Keratinocyte (primary cell): ENCODE results near the gene AHNAK. TPM values are rescaled to one million over a fixed set of nuclear protein-coding genes. Genes with fewer than 3 reads are reported as not detected.

ENCODE experiments used
- polyA plus RNA-seq, 5 experiments: library from polyadenylated mRNA; depleted of rRNA in 3 of 5; stranded (reverse) in 3 of 5; stranded (forward) in 1 of 5; unstranded in 1 of 5; fragments of >200 nt; gene quantifications; 1 replicate in 1 of 5; 2 replicates in 3 of 5; 3 replicates in 1 of 5; pipeline versions ENCODE4 v1.2.1 to v1.2.3, GENCODE V29; 2011 to 2012; ENCODE audit warnings: missing spikeins in 2 of 5, low read depth in 1 of 5, low replicate concordance in 1 of 5
- small RNA-seq, 3 experiments: library from RNA; depleted of rRNA; stranded (forward); fragments of <200 nt; gene quantifications; one replicate each; pipeline ENCODE3, GENCODE V24; 2012; ENCODE audit warnings: low read depth in 3 of 3, low replicate concordance in 1 of 3; ENCODE audit not compliant: insufficient read length in 3 of 3

Gene AHNAK
- polyA plus RNA-seq, 1 donor (not counting 4 experiments of a cell fraction or from before 2014, with no cell fraction given): 220 TPM

Small RNA genes lying within 50 kb of the gene (small RNA-seq; reads per million reads assigned to genes)
- gene EEF1G: 0 reads per million in 3 experiments
- gene MIR6747: 0 reads per million in 3 experiments

Other genes starting within 250 kb of the AHNAK start
- not detected in 3 replicates for gene SCGB1D4, start 247.7 kb downstream of the AHNAK start, polyA plus RNA-seq
- 0.05 to 0.25 TPM (median 0.14 TPM) in 3 replicates for gene ASRGL1, start 209.4 kb downstream of the AHNAK start, polyA plus RNA-seq
- gene SCGB1A1, start 127.8 kb downstream of the AHNAK start, polyA plus RNA-seq: not detected in 3 replicates
- 1,553 to 1,943 TPM (median 1,735 TPM) in 3 replicates for gene EEF1G, start 27.1 kb upstream of the AHNAK start, polyA plus RNA-seq
- 10.1 to 12.3 TPM (median 10.5 TPM) in 3 replicates for gene TUT1, start 44.7 kb upstream of the AHNAK start, polyA plus RNA-seq
- 29.4 to 44.3 TPM (median 39.7 TPM) in 3 replicates for gene MTA2, start 55.1 kb upstream of the AHNAK start, polyA plus RNA-seq
- 13.6 to 15.1 TPM (median 13.6 TPM) in 3 replicates for gene EML3, start 66.0 kb upstream of the AHNAK start, polyA plus RNA-seq
- gene ROM1, start 66.5 kb upstream of the AHNAK start, polyA plus RNA-seq: 1.0 to 1.9 TPM (median 1.5 TPM) in 3 replicates
- 15.1 to 28.2 TPM (median 17.7 TPM) in 3 replicates for gene B3GAT3, start 75.2 kb upstream of the AHNAK start, polyA plus RNA-seq
- 153 to 211 TPM (median 176 TPM) in 3 replicates for gene GANAB, start 99.8 kb upstream of the AHNAK start, polyA plus RNA-seq
- 7.7 to 21.1 TPM (median 8.0 TPM) in 3 replicates for gene INTS5, start 106.5 kb upstream of the AHNAK start, polyA plus RNA-seq
- gene C11orf98, start 118.4 kb upstream of the AHNAK start, polyA plus RNA-seq: 58.9 to 81.5 TPM (median 76.5 TPM) in 3 replicates
- 4.0 to 4.5 TPM (median 4.2 TPM) in 3 replicates for gene CSKMT, start 118.5 kb upstream of the AHNAK start, polyA plus RNA-seq
- gene UQCC3, start 124.9 kb upstream of the AHNAK start, polyA plus RNA-seq: 8.3 to 11.7 TPM (median 8.6 TPM) in 3 replicates
- 3.8 to 5.3 TPM (median 4.9 TPM) in 3 replicates for gene LBHD1, start 125.5 kb upstream of the AHNAK start, polyA plus RNA-seq
- gene UBXN1, start 132.3 kb upstream of the AHNAK start, polyA plus RNA-seq: 45.9 to 72.5 TPM (median 58.5 TPM) in 3 replicates
- gene LRRN4CL, start 142.7 kb upstream of the AHNAK start, polyA plus RNA-seq: 0.08 TPM in 3 replicates
- 21.9 to 50.5 TPM (median 38.6 TPM) in 3 replicates for gene BSCL2, start 160.6 kb upstream of the AHNAK start, polyA plus RNA-seq
- not detected in 3 replicates for gene GNG3, start 160.9 kb upstream of the AHNAK start, polyA plus RNA-seq
- gene HNRNPUL2, start 180.7 kb upstream of the AHNAK start, polyA plus RNA-seq: 17.2 to 29.0 TPM (median 20.3 TPM) in 3 replicates
- gene TTC9C, start 181.7 kb upstream of the AHNAK start, polyA plus RNA-seq: 14.7 to 26.1 TPM (median 23.8 TPM) in 3 replicates
- gene ZBTB3, start 207.4 kb upstream of the AHNAK start, polyA plus RNA-seq: 3.4 to 7.2 TPM (median 4.0 TPM) in 3 replicates
- gene POLR2G, start 214.8 kb upstream of the AHNAK start, polyA plus RNA-seq: 145 to 166 TPM (median 151 TPM) in 3 replicates
- gene TAF6L, start 224.6 kb upstream of the AHNAK start, polyA plus RNA-seq: 14.7 to 16.1 TPM (median 14.8 TPM) in 3 replicates
- 35.4 to 76.4 TPM (median 38.6 TPM) in 3 replicates for gene TMEM179B, start 240.6 kb upstream of the AHNAK start, polyA plus RNA-seq
- 11.0 to 15.6 TPM (median 11.8 TPM) in 3 replicates for gene TMEM223, start 245.2 kb upstream of the AHNAK start, polyA plus RNA-seq